Vagina (tissue), 2 donors: ENCODE data around the gene PACS2. TPM values are rescaled to one million over a fixed set of nuclear protein-coding genes. Genes with fewer than 3 reads are reported as not detected.

Experiments used
- DNase-seq, 2 donors: peaks; one replicate each; pipeline ENCODE4 v3.0.0-alpha.2; 2017; ENCODE audit errors: extremely low spot score in 2 of 2
- H3K27ac ChIP-seq: fragments of 200-600 bp; sonication (generic); one replicate; pipeline ENCODE4 v1.5.1; 2019
- H3K27me3 ChIP-seq: fragments of 200-600 bp; sonication (generic); one replicate; pipeline ENCODE4 v1.5.1; 2019
- H3K36me3 ChIP-seq, 2 donors: fragments of 200-600 bp; sonication (generic); one replicate each; pipeline ENCODE4 v1.5.1; 2017 to 2019
- H3K4me1 ChIP-seq: fragments of 200-600 bp; sonication (generic); one replicate; pipeline ENCODE4 v1.5.1; 2019
- H3K4me3 ChIP-seq, 2 donors: fragments of 200-600 bp; sonication (generic); 1 replicate in 1 of 2; 2 replicates in 1 of 2; pipeline ENCODE4 v1.5.1; 2016 to 2019
- H3K9me3 ChIP-seq: fragments of 200-600 bp; sonication (generic); one replicate; pipeline ENCODE4 v1.5.1; 2019
- POLR2A ChIP-seq, 2 donors: fragments of 450-650 bp; IDR thresholded peaks; one replicate each; pipeline ENCODE4 v1.6.1; 2017; ENCODE audit warnings: antibody characterized with exemption in 2 of 2, mild to moderate bottlenecking in 2 of 2, moderate library complexity in 2 of 2
- POLR2AphosphoS5 ChIP-seq, 2 donors: sonication (generic); formaldehyde crosslinking; IDR thresholded peaks; one replicate each; pipeline ENCODE4 v1.9.0; 2017; ENCODE audit warnings: antibody characterized with exemption in 2 of 2, mild to moderate bottlenecking in 2 of 2, low read depth in 1 of 2; ENCODE audit not compliant: insufficient read depth in 1 of 2
- intact Hi-C: fragments of 100-400 bp; cut with DNase I; formaldehyde crosslinking; loops from one replicate; pipeline ENCODE4 v1.15.1; 2023
- total RNA-seq: library from RNA; depleted of rRNA; stranded (reverse); fragments of >200 nt; gene quantifications from one replicate; pipeline ENCODE4 v1.2.3, GENCODE V29; 2016
- TF ChIP-seq, protein P1 (sequence below), 3 experiments: fragments of 450-650 bp in 2 of 3; fragments of 200-600 bp in 1 of 3; sonication (generic) in 1 of 3; IDR thresholded peaks; one replicate each; pipeline ENCODE4 v1.5.1; 2017 to 2019; ENCODE audit warnings: antibody characterized with exemption in 3 of 3, mild to moderate bottlenecking in 2 of 3, moderate library complexity in 2 of 3

Gene PACS2
- 64.8 TPM for total RNA-seq

GRCh38 chr14:105314287-105315200 lies at the start of gene PACS2:
PACS2 (plus strand) TSS chr14:105314748; CDS start chr14:105314919, 171 bp downstream.
- no peak for DNase-seq
- Histone ChIP-seq H3K27ac (peak within 1 kb of the TSS; percentile 99), H3K36me3 (no peaks in the 10 kb centered on the region), H3K4me1 (peaks cover 42% of the 10 kb centered on the region), H3K27me3 (no peaks in the 10 kb centered on the region), H3K4me3 (peak within 1 kb of the TSS; percentile 78 to 93), H3K9me3 (no peaks in the 10 kb centered on the region)
- no peak for TF ChIP-seq POLR2AphosphoS5 (IDR thresholded peaks at IDR 0.05; ENCODE audit: insufficient read depth in 1 of 2, low read depth in 1 of 2)
- peak in 1 of 2 donors; percentile 41 for TF ChIP-seq POLR2A (IDR thresholded peaks at IDR 0.05)
- TF ChIP-seq, protein P1, sequence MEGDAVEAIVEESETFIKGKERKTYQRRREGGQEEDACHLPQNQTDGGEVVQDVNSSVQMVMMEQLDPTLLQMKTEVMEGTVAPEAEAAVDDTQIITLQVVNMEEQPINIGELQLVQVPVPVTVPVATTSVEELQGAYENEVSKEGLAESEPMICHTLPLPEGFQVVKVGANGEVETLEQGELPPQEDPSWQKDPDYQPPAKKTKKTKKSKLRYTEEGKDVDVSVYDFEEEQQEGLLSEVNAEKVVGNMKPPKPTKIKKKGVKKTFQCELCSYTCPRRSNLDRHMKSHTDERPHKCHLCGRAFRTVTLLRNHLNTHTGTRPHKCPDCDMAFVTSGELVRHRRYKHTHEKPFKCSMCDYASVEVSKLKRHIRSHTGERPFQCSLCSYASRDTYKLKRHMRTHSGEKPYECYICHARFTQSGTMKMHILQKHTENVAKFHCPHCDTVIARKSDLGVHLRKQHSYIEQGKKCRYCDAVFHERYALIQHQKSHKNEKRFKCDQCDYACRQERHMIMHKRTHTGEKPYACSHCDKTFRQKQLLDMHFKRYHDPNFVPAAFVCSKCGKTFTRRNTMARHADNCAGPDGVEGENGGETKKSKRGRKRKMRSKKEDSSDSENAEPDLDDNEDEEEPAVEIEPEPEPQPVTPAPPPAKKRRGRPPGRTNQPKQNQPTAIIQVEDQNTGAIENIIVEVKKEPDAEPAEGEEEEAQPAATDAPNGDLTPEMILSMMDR (IDR thresholded peaks at IDR 0.05) = no peak
- intact Hi-C loops = no loop called here

- no peak overlapping the region for H3K27ac ChIP-seq
- no peak for TF ChIP-seq POLR2A (IDR thresholded peaks at IDR 0.05)
- no peak for TF ChIP-seq POLR2AphosphoS5 (IDR thresholded peaks at IDR 0.05; ENCODE audit: insufficient read depth in 1 of 2, low read depth in 1 of 2)
- TF ChIP-seq, protein P1 (IDR thresholded peaks at IDR 0.05) = no peak
- H3K27me3 ChIP-seq = no peaks in the 10 kb centered on the region
- intact Hi-C loops = no loop called here
- no peaks in the 10 kb centered on the region for H3K4me1 ChIP-seq
- H3K9me3 ChIP-seq = no peaks in the 10 kb centered on the region
- H3K36me3 ChIP-seq = no peaks in the 10 kb centered on the region
- DNase-seq = no peak
- no peak overlapping the region for H3K4me3 ChIP-seq
Observed at GRCh38 chr14:105267820-105268548, 46.6 kb upstream of the PACS2 start.

DNA sequence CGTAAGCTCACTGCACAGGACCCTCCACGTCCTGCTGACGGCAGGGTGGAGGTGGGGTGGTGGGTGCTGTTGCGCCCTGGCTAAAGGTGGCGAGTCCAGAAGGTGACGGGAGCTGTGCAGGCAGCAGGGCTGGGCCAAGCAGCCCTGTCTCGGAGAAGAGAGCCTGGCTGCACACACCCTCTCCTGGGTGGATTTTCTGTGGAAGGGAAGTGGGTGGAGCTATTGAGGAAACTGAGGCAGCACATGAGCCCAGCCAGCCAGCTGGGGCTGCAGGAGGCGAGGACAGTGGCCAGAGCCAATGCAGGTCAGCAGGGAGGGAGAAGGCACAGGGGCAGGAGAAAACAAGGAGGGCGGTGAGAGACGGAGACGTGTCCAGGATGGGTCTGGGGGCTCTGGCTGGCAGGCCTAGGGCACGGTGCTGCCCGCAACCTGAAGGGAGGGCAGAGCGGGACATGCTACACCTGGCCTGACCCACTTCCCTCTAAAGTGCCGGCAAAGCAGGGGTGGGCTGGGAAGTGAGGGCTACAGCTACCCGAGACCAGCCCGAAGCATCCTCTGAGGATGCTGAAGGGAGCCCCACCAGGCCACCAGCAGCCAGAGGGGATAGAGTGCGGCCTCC lies 45.7 kb upstream of the PACS2 start:
- no peak overlapping the region for H3K27ac ChIP-seq
- TF ChIP-seq, protein P1 (IDR thresholded peaks at IDR 0.05) = no peak
- TF ChIP-seq POLR2A (IDR thresholded peaks at IDR 0.05) (no peak), POLR2AphosphoS5 (IDR thresholded peaks at IDR 0.05; ENCODE audit: insufficient read depth in 1 of 2, low read depth in 1 of 2) (no peak)
- intact Hi-C loops = no loop called here
- no peak overlapping the region for H3K4me3 ChIP-seq
- H3K27me3 ChIP-seq = no peaks in the 10 kb centered on the region
- no peaks in the 10 kb centered on the region for H3K36me3 ChIP-seq
- H3K9me3 ChIP-seq = no peaks in the 10 kb centered on the region
- no peaks in the 10 kb centered on the region for H3K4me1 ChIP-seq
- DNase-seq = no peak

GRCh38 chr14:105269405-105269804 lies 45.1 kb upstream of the PACS2 start:
- Histone ChIP-seq H3K27me3 (no peaks in the 10 kb centered on the region), H3K4me3 (no peak overlapping the region), H3K36me3 (no peaks in the 10 kb centered on the region), H3K9me3 (no peaks in the 10 kb centered on the region), H3K4me1 (no peaks in the 10 kb centered on the region), H3K27ac (no peak overlapping the region)
- TF ChIP-seq, protein P1 (IDR thresholded peaks at IDR 0.05) = no peak
- TF ChIP-seq POLR2AphosphoS5 (IDR thresholded peaks at IDR 0.05; ENCODE audit: insufficient read depth in 1 of 2, low read depth in 1 of 2) = no peak
- no peak for TF ChIP-seq POLR2A (IDR thresholded peaks at IDR 0.05)
- no peak for DNase-seq
- intact Hi-C loops = no loop called here
